ENCODE results near the gene CDA. TPM values are rescaled to one million over a fixed set of nuclear protein-coding genes. Genes with fewer than 3 reads are reported as not detected.

Gene CDA
- total RNA-seq, 4 donors from 2014 or later = 0.84 to 5.7 (median 3.8) TPM

DNA sequence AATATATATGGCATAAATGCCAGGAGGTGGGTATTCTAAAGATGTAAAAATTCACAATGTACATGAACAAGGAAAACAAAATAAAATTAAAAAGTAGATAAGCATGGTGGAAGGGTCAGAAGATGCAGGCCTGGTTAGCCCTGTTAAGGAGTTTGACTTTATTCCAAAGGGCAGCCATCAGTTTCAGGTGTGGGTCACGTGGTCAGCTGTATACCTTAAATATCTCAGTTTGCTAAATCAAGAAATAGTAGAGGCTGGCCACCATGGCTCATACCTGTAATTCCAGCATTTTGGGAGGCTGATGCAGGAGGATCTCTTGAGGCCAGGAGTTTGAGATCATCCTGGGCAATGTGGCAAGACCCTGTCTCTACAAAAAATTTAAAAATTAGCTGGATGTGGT is 35.8 kb downstream of the CDA start:
- H3K36me3 ChIP-seq = no peaks in the 10 kb centered on the region
- WGBS, 2 donors = 84 to 86% methylated on average over 1 of the region's 1 CpG
- DNase-seq (ENCODE audit: low spot score in 2 of 2) = no peak

DNA sequence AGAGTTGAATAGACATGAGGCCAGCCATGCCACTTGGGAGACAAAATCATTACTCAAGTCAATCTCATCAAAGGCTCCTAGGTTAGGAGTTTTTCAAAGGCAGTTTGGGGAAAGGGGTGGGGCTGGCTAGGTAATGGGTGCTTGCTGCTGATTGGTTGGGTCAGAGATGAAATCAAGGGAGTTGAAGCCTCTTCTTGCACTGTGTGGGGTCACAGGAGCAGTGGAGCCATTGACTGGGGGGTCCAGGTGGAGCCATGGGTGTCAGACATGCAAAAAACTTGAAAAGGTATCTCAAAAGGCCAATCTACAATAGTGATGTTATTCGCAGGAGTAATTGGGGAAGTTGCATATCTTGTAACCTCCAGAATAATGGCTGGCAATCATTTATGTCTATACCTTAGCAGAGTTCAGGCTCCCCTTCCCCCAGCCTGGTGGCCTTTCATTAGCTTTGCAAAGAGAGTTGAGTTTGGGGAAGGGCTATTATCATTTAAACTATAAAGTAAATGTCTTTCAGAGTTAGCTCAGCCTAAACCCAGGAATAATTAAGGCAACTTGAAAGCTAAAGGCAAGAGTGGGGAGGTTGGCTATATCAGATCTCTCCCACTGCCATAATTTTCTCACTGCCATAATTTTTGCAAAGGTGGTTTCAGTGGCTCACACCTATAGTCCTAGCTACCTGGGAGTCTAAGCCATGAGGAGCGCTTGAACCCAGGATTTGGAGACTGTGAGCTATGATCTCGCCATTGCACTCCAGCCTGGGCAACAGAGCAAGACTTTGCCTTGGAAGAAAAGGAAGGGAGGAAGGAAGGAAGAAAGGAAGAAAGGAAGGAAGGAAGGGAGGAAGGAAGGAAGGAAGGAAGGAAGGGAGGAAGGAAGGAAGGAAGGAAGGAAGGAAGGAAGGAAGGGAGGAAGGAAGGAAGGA is 36.5 kb downstream of the CDA start:
- H3K36me3 ChIP-seq = no peaks in the 10 kb centered on the region
- no peak overlapping the region for H3K27ac ChIP-seq
- H3K4me3 ChIP-seq = no peak overlapping the region
- H3K9me3 ChIP-seq = no peaks in the 10 kb centered on the region
- TF ChIP-seq EP300 (IDR thresholded peaks at IDR 0.05) = no peak
- TF ChIP-seq, protein P1, sequence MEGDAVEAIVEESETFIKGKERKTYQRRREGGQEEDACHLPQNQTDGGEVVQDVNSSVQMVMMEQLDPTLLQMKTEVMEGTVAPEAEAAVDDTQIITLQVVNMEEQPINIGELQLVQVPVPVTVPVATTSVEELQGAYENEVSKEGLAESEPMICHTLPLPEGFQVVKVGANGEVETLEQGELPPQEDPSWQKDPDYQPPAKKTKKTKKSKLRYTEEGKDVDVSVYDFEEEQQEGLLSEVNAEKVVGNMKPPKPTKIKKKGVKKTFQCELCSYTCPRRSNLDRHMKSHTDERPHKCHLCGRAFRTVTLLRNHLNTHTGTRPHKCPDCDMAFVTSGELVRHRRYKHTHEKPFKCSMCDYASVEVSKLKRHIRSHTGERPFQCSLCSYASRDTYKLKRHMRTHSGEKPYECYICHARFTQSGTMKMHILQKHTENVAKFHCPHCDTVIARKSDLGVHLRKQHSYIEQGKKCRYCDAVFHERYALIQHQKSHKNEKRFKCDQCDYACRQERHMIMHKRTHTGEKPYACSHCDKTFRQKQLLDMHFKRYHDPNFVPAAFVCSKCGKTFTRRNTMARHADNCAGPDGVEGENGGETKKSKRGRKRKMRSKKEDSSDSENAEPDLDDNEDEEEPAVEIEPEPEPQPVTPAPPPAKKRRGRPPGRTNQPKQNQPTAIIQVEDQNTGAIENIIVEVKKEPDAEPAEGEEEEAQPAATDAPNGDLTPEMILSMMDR (IDR thresholded peaks at IDR 0.05) = no peak
- no peak for TF ChIP-seq POLR2A (IDR thresholded peaks at IDR 0.05)
- DNase-seq (ENCODE audit: low spot score in 2 of 2) = no peak
- H3K27me3 ChIP-seq = peaks cover 0 to 11% of the 10 kb centered on the region in 2 donors
- no peaks in the 10 kb centered on the region for H3K4me1 ChIP-seq
- 78 to 82% methylated on average over 3 of the region's 3 CpGs for WGBS, 2 donors

More for the DNA sequence above, 35.8 kb downstream of the CDA start:
- no peak overlapping the region for H3K27ac ChIP-seq
- H3K27me3 ChIP-seq = peaks cover 0 to 11% of the 10 kb centered on the region in 2 donors
- H3K9me3 ChIP-seq = no peaks in the 10 kb centered on the region
- no peak overlapping the region for H3K4me3 ChIP-seq
- H3K4me1 ChIP-seq = no peaks in the 10 kb centered on the region
- TF ChIP-seq, protein P1 (IDR thresholded peaks at IDR 0.05) = no peak
- TF ChIP-seq POLR2A (IDR thresholded peaks at IDR 0.05) (no peak), EP300 (IDR thresholded peaks at IDR 0.05) (no peak)

DNA sequence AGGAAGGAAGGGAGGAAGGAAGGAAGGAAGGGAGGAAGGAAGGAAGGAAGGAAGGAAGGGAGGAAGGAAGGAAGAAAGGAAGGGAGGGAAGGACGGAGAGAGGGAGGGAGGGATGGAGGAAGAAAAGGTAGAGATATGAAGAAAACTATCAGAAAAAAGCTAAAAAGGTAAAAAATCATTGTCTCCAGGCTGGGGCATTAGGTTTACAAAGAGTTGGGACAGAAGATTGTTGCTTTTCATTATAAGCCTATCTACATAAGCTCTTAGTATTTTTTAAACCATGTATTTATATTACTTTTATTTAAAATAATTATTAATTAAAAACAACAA is 37.2 kb downstream of the CDA start:
- H3K4me3 ChIP-seq = no peak overlapping the region

DNA sequence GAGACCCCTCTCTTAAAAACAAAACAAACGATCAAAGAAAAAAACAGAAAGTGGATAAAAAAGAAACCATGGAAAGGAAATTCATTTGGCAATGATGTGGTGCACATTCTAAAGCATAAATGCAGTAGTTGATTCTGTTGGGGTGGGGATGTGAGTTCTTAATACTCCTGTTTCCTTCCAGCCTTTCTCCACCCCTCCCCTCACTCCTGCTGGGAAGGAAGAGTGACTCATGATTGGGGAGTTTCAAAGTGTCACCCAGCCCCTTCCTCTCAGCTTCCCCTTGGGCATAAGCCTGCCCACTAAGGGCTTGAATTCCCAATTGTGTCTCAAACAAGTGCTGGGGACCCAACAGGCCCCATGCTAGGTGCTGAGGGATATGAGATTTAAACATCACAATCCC is 37.6 kb downstream of the CDA start:
- H3K9me3 ChIP-seq = no peaks in the 10 kb centered on the region
- peaks cover 0 to 17% of the 10 kb centered on the region in 2 donors for H3K27me3 ChIP-seq
- H3K27ac ChIP-seq = no peak overlapping the region
- H3K36me3 ChIP-seq = no peaks in the 10 kb centered on the region
- TF ChIP-seq EP300 (IDR thresholded peaks at IDR 0.05) (no peak), POLR2A (IDR thresholded peaks at IDR 0.05) (no peak)
- TF ChIP-seq, protein P1 (IDR thresholded peaks at IDR 0.05) = no peak
- no peak for DNase-seq (ENCODE audit: low spot score in 2 of 2)
- WGBS, 2 donors = 49 to 58% methylated on average over 1 of the region's 1 CpG
- H3K4me3 ChIP-seq = no peak overlapping the region
- H3K4me1 ChIP-seq = no peaks in the 10 kb centered on the region

More for the DNA sequence above, 37.2 kb downstream of the CDA start:
- H3K36me3 ChIP-seq = no peaks in the 10 kb centered on the region
- peaks cover 0 to 17% of the 10 kb centered on the region in 2 donors for H3K27me3 ChIP-seq
- no peaks in the 10 kb centered on the region for H3K4me1 ChIP-seq
- WGBS, 2 donors = 43 to 65% methylated on average over 1 of the region's 1 CpG
- H3K9me3 ChIP-seq = no peaks in the 10 kb centered on the region
- H3K27ac ChIP-seq = no peak overlapping the region
- TF ChIP-seq EP300 (IDR thresholded peaks at IDR 0.05) = no peak
- no peak for TF ChIP-seq POLR2A (IDR thresholded peaks at IDR 0.05)
- TF ChIP-seq, protein P1 (IDR thresholded peaks at IDR 0.05) = no peak
- DNase-seq (ENCODE audit: low spot score in 2 of 2) = no peak

DNA sequence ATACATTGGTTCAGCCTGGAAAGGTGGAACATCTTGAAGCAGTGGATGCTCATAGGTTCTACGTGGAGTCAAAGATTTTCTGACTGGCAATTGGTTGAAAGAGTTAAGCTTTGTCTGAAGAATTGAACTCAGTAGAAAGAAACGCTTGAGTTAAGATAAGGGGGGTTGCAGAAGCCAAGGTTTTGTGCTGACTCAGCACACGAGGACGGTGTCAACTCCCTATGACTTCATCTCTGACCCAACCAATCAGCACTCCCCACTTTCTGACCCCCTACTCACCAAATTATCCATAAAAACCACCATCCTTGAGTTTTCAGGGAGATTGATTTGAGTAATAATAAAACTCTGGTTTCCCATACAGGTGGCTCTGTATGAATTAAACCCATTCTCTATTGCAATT is 41.8 kb downstream of the CDA start:
- no peak for TF ChIP-seq EP300 (IDR thresholded peaks at IDR 0.05)
- no peak for TF ChIP-seq POLR2A (IDR thresholded peaks at IDR 0.05)
- TF ChIP-seq, protein P1 (IDR thresholded peaks at IDR 0.05) = no peak

More for the DNA sequence above, 41.8 kb downstream of the CDA start:
- 31 to 48% methylated on average over 4 of the region's 4 CpGs for WGBS, 2 donors
- no peak for DNase-seq (ENCODE audit: low spot score in 2 of 2)
- H3K4me1 ChIP-seq = peaks cover 0 to 23% (median 12%) of the 10 kb centered on the region in 4 donors
- H3K27ac ChIP-seq = no peak overlapping the region
- no peaks in the 10 kb centered on the region for H3K9me3 ChIP-seq
- no peaks in the 10 kb centered on the region for H3K36me3 ChIP-seq
- H3K27me3 ChIP-seq = peaks cover 0 to 10% of the 10 kb centered on the region in 2 donors
- H3K4me3 ChIP-seq = no peak overlapping the region
